Putamen (tissue), 1 donor: ENCODE data around the gene AKT2.

Experiments used
- DNase-seq: peaks from one replicate; pipeline ENCODE4 v3.0.0-alpha.2; 2016; ENCODE audit warnings: low spot score

Gene AKT2

GRCh38 chr19:40273469-40274360 lies 11.4 kb downstream of the AKT2 start:
- DNase-seq = no peak

GRCh38 chr19:40272261-40272660 lies 12.9 kb downstream of the AKT2 start:
- no peak for DNase-seq

- no peak for DNase-seq
Observed at GRCh38 chr19:40271706-40272105, 13.4 kb downstream of the AKT2 start.

- no peak for DNase-seq
Observed at GRCh38 chr19:40270362-40271089, 14.6 kb downstream of the AKT2 start.

GRCh38 chr19:40269216-40269940 lies 15.8 kb downstream of the AKT2 start:
- peak; percentile 77 for DNase-seq

GRCh38 chr19:40267601-40267997 lies 17.5 kb downstream of the AKT2 start:
- DNase-seq = no peak

- no peak for DNase-seq
Observed at GRCh38 chr19:40266912-40267600, 18.1 kb downstream of the AKT2 start.

GRCh38 chr19:40266119-40266518 lies 19.0 kb downstream of the AKT2 start:
- no peak for DNase-seq

- no peak for DNase-seq
Observed at GRCh38 chr19:40265763-40266099, 19.4 kb downstream of the AKT2 start.

GRCh38 chr19:40265055-40265762 lies 19.9 kb downstream of the AKT2 start:
- DNase-seq = no peak

GRCh38 chr19:40264314-40265054 lies 20.7 kb downstream of the AKT2 start:
- DNase-seq = no peak

GRCh38 chr19:40263440-40264313 lies 21.5 kb downstream of the AKT2 start:
- no peak for DNase-seq

GRCh38 chr19:40262422-40262821 lies 22.7 kb downstream of the AKT2 start:
- no peak for DNase-seq

- no peak for DNase-seq
Observed at GRCh38 chr19:40261631-40262030, 23.5 kb downstream of the AKT2 start.

GRCh38 chr19:40257096-40257517 lies 28.0 kb downstream of the AKT2 start:
- DNase-seq = no peak

- DNase-seq = no peak
Observed at GRCh38 chr19:40256512-40256911, 28.6 kb downstream of the AKT2 start.

- DNase-seq = no peak
Observed at GRCh38 chr19:40255619-40256166, 29.5 kb downstream of the AKT2 start.

GRCh38 chr19:40254714-40255418 lies 30.3 kb downstream of the AKT2 start:
- no peak for DNase-seq

- DNase-seq = no peak
Observed at GRCh38 chr19:40253611-40254092, 31.5 kb downstream of the AKT2 start.
